ENCODE measurements around the gene WDR82.

WDR82 gene

DNA sequence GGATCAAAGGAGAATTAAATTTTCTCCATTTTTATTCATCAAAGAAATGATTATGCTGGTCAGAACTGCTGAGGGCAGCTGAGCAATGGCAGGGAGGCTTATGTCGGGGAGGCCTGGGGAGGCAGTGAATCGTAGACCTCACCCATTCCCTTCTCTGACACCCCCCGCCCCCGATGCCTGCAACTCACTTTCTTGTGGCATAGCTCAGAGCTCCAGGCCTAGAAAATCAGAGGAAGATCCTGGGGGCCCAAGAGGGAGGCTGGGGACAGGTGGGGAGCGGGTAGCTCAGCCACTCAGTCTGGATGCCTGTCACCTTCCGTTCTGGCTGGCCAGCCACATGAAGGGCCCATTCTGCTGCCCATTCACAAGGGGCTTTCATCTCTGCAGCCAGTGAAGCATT lies 36.6 kb upstream of the WDR82 start:
- DNase-seq (ENCODE audit: extremely low read depth, low read depth) = no peak
- H3K4me3 ChIP-seq (replicated peaks; ENCODE audit: low read depth, low read length) = no peak overlapping the region
- TF ChIP-seq, protein P1, sequence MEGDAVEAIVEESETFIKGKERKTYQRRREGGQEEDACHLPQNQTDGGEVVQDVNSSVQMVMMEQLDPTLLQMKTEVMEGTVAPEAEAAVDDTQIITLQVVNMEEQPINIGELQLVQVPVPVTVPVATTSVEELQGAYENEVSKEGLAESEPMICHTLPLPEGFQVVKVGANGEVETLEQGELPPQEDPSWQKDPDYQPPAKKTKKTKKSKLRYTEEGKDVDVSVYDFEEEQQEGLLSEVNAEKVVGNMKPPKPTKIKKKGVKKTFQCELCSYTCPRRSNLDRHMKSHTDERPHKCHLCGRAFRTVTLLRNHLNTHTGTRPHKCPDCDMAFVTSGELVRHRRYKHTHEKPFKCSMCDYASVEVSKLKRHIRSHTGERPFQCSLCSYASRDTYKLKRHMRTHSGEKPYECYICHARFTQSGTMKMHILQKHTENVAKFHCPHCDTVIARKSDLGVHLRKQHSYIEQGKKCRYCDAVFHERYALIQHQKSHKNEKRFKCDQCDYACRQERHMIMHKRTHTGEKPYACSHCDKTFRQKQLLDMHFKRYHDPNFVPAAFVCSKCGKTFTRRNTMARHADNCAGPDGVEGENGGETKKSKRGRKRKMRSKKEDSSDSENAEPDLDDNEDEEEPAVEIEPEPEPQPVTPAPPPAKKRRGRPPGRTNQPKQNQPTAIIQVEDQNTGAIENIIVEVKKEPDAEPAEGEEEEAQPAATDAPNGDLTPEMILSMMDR (IDR thresholded peaks at IDR 0.05; ENCODE audit: low read depth, low read length, missing control alignments) = no peak

DNA sequence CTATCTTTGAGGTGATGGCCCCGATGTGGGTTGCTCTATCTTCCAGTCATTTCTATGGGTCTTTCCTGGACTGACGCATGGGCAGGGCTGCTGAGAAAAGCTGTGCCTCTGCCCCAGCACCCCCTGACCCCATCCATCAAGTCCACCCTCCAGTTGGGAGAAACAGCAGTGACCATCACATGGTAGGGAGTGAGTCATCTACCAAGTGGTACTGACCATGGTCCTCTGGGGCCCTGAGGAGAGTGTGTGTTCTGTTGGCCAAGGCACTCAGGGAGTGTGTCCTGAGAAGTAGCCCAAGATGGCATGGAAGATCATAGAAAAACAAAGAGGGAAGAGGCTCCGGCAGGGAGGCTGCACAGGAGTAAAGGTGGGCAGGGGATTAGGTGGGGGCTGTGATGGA lies 36.0 kb upstream of the WDR82 start:
- DNase-seq (ENCODE audit: extremely low read depth, low read depth) = no peak
- TF ChIP-seq, protein P1 (IDR thresholded peaks at IDR 0.05; ENCODE audit: low read depth, low read length, missing control alignments) = no peak
- no peak overlapping the region for H3K4me3 ChIP-seq (replicated peaks; ENCODE audit: low read depth, low read length)

- TF ChIP-seq, protein P1 (IDR thresholded peaks at IDR 0.05; ENCODE audit: low read depth, low read length, missing control alignments) = no peak
- DNase-seq (ENCODE audit: extremely low read depth, low read depth) = no peak
- H3K4me3 ChIP-seq (replicated peaks; ENCODE audit: low read depth, low read length) = no peak overlapping the region
Observed at GRCh38 chr3:52313774-52314188, 35.3 kb upstream of the WDR82 start.

GRCh38 chr3:52313188-52313773 lies 34.8 kb upstream of the WDR82 start:
- TF ChIP-seq, protein P1 (IDR thresholded peaks at IDR 0.05; ENCODE audit: low read depth, low read length, missing control alignments) = no peak
- no peak for DNase-seq (ENCODE audit: extremely low read depth, low read depth)
- no peak overlapping the region for H3K4me3 ChIP-seq (replicated peaks; ENCODE audit: low read depth, low read length)

DNA sequence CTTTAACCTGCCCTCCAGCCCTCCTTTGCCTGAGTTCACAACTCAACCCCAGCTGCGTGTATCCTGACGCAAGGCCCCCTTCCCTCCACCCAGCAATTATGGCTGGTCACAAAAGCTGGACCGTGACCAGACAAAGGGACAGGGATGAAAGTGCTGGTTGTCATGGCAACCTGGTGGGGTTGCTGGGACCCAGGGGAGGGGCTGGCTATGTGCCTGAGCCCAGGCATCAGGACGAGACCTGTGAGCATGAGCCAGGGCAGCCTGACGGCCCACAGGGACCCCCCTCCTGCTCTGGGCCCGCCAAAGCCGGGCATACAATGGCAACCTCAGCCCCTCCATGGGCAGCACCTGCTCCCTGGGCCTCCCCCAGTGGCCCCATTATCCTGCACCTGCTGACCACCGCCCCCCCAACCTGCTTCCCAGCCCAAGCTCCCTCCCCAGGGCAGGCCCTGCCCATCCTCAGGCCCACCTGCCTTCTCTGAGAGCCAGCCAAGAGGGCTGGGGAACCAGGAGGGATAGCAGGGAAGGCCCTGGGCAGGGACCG lies 33.2 kb upstream of the WDR82 start:
- no peak overlapping the region for H3K4me3 ChIP-seq (replicated peaks; ENCODE audit: low read depth, low read length)
- no peak for DNase-seq (ENCODE audit: extremely low read depth, low read depth)
- TF ChIP-seq, protein P1 (IDR thresholded peaks at IDR 0.05; ENCODE audit: low read depth, low read length, missing control alignments) = no peak

DNA sequence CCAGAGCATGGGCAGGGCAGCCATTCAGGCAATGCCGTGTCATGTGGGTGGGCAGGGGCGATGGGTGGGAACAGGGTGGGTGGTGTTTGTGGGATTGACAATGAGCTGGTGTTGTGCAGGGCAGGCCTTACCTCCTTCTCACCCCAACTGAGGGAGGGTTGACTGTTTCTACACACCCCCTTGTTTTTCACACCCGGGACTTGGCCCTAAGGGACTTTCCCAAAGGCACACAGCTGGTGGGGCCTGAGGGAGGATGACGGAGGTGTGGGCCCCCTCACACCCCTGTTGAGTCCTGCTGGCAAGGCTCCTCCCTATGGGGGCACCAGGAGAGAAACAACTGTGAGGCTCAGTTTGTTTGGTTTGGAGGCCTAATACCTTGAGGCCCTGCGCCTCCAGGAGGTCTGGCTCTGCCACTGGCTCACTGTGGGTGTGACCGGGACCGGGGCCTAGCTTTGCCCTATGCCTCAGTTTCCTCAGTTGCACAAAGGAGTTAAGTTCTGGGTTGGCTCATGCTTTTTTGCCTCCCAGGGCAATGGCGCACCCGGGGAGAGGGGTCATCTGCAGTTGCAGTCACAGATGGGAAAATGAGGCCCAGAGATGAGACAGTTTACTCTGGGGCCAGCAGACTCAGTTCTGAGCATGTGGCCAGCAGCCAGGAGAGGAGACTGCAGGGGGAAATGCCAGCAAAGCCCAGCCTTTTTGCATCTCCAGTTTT lies 32.6 kb upstream of the WDR82 start:
- no peak overlapping the region for H3K4me3 ChIP-seq (replicated peaks; ENCODE audit: low read depth, low read length)
- DNase-seq (ENCODE audit: extremely low read depth, low read depth) = no peak
- TF ChIP-seq, protein P1 (IDR thresholded peaks at IDR 0.05; ENCODE audit: low read depth, low read length, missing control alignments) = no peak

Data from HFF-Myc (cell line).